ENCODE measurements around the gene TTBK2.

TTBK2 gene

GRCh38 chr15:42736178-42736792 lies 184.3 kb downstream of the TTBK2 start:
- peak overlapping the region; percentile 77 for H3K9ac ChIP-seq (ENCODE audit: low read length)
- peak overlapping the region; percentile 82 for H3K4me3 ChIP-seq (ENCODE audit: low read length)
- H3K27me3 ChIP-seq (replicated peaks; ENCODE audit: insufficient read depth, low read length), result no peaks in the 10 kb centered on the region
- no peaks in the 10 kb centered on the region; the same call in 1 of the 2 replicates for H3K36me3 ChIP-seq (replicated peaks; ENCODE audit: insufficient read depth, low read length)
- no peaks in the 10 kb centered on the region for H4K20me1 ChIP-seq (ENCODE audit: insufficient read depth, low read length)
- peak; percentile 19 for DNase-seq
- no peak for TF ChIP-seq EZH2 (optimal IDR thresholded peaks at IDR 0.05; ENCODE audit: low read depth, low read length)
- H3K79me2 ChIP-seq (ENCODE audit: low read length), result peaks cover 14% of the 10 kb centered on the region
- H3K9me2 ChIP-seq (replicated peaks; ENCODE audit: insufficient read depth, low read length), result no peaks in the 10 kb centered on the region
- no peaks in the 10 kb centered on the region for H3K9me3 ChIP-seq (replicated peaks; ENCODE audit: insufficient read depth, low read length)
- H2AFZ ChIP-seq (ENCODE audit: low read length), result peak overlapping the region; percentile 88
- peaks cover 6% of the 10 kb centered on the region; the same call in 1 of the 2 replicates for H3K4me1 ChIP-seq (ENCODE audit: low read length)
- peaks cover 4% of the 10 kb centered on the region; the same call in 1 of the 2 replicates for H3F3A ChIP-seq (ENCODE audit: insufficient read depth, low read length)
- H3K27ac ChIP-seq (ENCODE audit: low read length), result no peak overlapping the region; the same call in 1 of the 2 replicates
- peak overlapping the region; percentile 95 for H3K4me2 ChIP-seq (ENCODE audit: low read depth, low read length)

- Histone ChIP-seq H4K20me1 (ENCODE audit: insufficient read depth, low read length) (no peaks in the 10 kb centered on the region), H3K9me2 (replicated peaks; ENCODE audit: insufficient read depth, low read length) (no peaks in the 10 kb centered on the region), H2AFZ (ENCODE audit: low read length) (0 out of 2 replicates have a peak overlapping the region, but pooled peaks have one; percentile 42), H3K36me3 (replicated peaks; ENCODE audit: insufficient read depth, low read length) (no peaks in the 10 kb centered on the region; the same call in 1 of the 2 replicates), H3K27ac (ENCODE audit: low read length) (no peak overlapping the region), H3K79me2 (ENCODE audit: low read length) (peaks cover 14% of the 10 kb centered on the region), H3K4me1 (ENCODE audit: low read length) (peaks cover 6% of the 10 kb centered on the region; the same call in 1 of the 2 replicates), H3K4me3 (ENCODE audit: low read length) (peak overlapping the region; percentile 82), H3F3A (ENCODE audit: insufficient read depth, low read length) (peaks cover 4% of the 10 kb centered on the region; the same call in 1 of the 2 replicates), H3K4me2 (ENCODE audit: low read depth, low read length) (peak overlapping the region; percentile 95), H3K9me3 (replicated peaks; ENCODE audit: insufficient read depth, low read length) (no peaks in the 10 kb centered on the region), H3K27me3 (replicated peaks; ENCODE audit: insufficient read depth, low read length) (no peaks in the 10 kb centered on the region), H3K9ac (ENCODE audit: low read length) (peak overlapping the region; percentile 77; the same call in 1 of the 2 replicates)
- DNase-seq, result no peak
- no peak for TF ChIP-seq EZH2 (optimal IDR thresholded peaks at IDR 0.05; ENCODE audit: low read depth, low read length)
- no peak for TF ChIP-seq EZH2phosphoT487 (IDR thresholded peaks at IDR 0.05; ENCODE audit: low read length)
- TF ChIP-seq CTCF (IDR thresholded peaks at IDR 0.05; ENCODE audit: low read length), result no peak
Observed at GRCh38 chr15:42735382-42736165, 185.0 kb downstream of the TTBK2 start.

GRCh38 chr15:42734076-42734672 lies 186.4 kb downstream of the TTBK2 start:
- no peaks in the 10 kb centered on the region for H3K27me3 ChIP-seq (replicated peaks; ENCODE audit: insufficient read depth, low read length)
- no peaks in the 10 kb centered on the region for H4K20me1 ChIP-seq (ENCODE audit: insufficient read depth, low read length)
- no peak for DNase-seq
- peaks cover 14% of the 10 kb centered on the region for H3K79me2 ChIP-seq (ENCODE audit: low read length)
- H3K9me2 ChIP-seq (replicated peaks; ENCODE audit: insufficient read depth, low read length), result no peaks in the 10 kb centered on the region
- no peak overlapping the region for H3K9ac ChIP-seq (ENCODE audit: low read length)
- H3K36me3 ChIP-seq (replicated peaks; ENCODE audit: insufficient read depth, low read length), result no peaks in the 10 kb centered on the region; the same call in 1 of the 2 replicates
- no peak overlapping the region for H3K27ac ChIP-seq (ENCODE audit: low read length)
- peaks cover 4% of the 10 kb centered on the region; the same call in 1 of the 2 replicates for H3F3A ChIP-seq (ENCODE audit: insufficient read depth, low read length)
- H3K9me3 ChIP-seq (replicated peaks; ENCODE audit: insufficient read depth, low read length), result no peaks in the 10 kb centered on the region
- H2AFZ ChIP-seq (ENCODE audit: low read length), result no peak overlapping the region
- H3K4me2 ChIP-seq (ENCODE audit: low read depth, low read length), result no peak overlapping the region
- peaks cover 6% of the 10 kb centered on the region; the same call in 1 of the 2 replicates for H3K4me1 ChIP-seq (ENCODE audit: low read length)
- H3K4me3 ChIP-seq (ENCODE audit: low read length), result no peak overlapping the region
- no peak for TF ChIP-seq CTCF (IDR thresholded peaks at IDR 0.05; ENCODE audit: low read length)
- TF ChIP-seq EZH2 (optimal IDR thresholded peaks at IDR 0.05; ENCODE audit: low read depth, low read length), result no peak
- TF ChIP-seq EZH2phosphoT487 (IDR thresholded peaks at IDR 0.05; ENCODE audit: low read length), result no peak

Data from MM.1S (cell line).